PC-9 (cell line): ENCODE results near the gene LY86. TPM values are rescaled to one million over a fixed set of nuclear protein-coding genes. Genes with fewer than 3 reads are reported as not detected.

Source experiments
- BruUV-seq: library from RNA; stranded (reverse); fragments of 400-500 nt; replicated peaks from 2 replicates; lab custom pipeline; 2021; lab: Mats Ljungman, UMichigan
- CTCF ChIA-PET: fragments of 300-600 bp; sonication (Branson Sonifier 250); formaldehyde crosslinking; loops from one replicate; lab custom pipeline; 2022; ENCODE audit warnings: antibody characterized with exemption; lab: Charles Lee
- POLR2A ChIA-PET: fragments of 300-600 bp; sonication (Branson Sonifier 250); formaldehyde crosslinking; loops from one replicate; lab custom pipeline; 2022; ENCODE audit warnings: antibody characterized with exemption; ENCODE audit not compliant: unreplicated experiment; lab: Charles Lee
- DNase-seq, 2 experiments: peaks; one replicate each; pipeline versions ENCODE4 v3.0.0 to v3.0.0-alpha.2; 2015 to 2022; ENCODE audit warnings: mixed read lengths in 1 of 2
- H2AFZ ChIP-seq: fragments of 200-600 bp; sonication (generic); 2 replicates; pipeline ENCODE4 v1.8.1; 2017; ENCODE audit warnings: antibody characterized with exemption
- H3F3A ChIP-seq: fragments of 200-600 bp; sonication (generic); 2 replicates; pipeline ENCODE4 v1.8.1; 2017; ENCODE audit warnings: antibody characterized with exemption, mild to moderate bottlenecking, low read depth; ENCODE audit not compliant: insufficient read depth
- H3K27ac ChIP-seq: fragments of 200-600 bp; sonication (generic); 2 replicates; pipeline ENCODE4 v1.6.1; 2016; ENCODE audit warnings: mixed run types
- H3K27me3 ChIP-seq: fragments of 200-600 bp; sonication (generic); 2 replicates; pipeline ENCODE4 v1.6.1; 2016; ENCODE audit warnings: low read depth, mixed run types; ENCODE audit not compliant: insufficient read depth
- H3K36me3 ChIP-seq: fragments of 200-600 bp; sonication (generic); 2 replicates; pipeline ENCODE4 v1.6.1; 2016; ENCODE audit warnings: low read depth, mixed run types
- H3K4me1 ChIP-seq: fragments of 200-600 bp; sonication (generic); replicated peaks from 2 replicates; pipeline ENCODE4 v1.6.1; 2016; ENCODE audit warnings: mixed run types; ENCODE audit not compliant: insufficient read depth
- H3K4me2 ChIP-seq: fragments of 200-600 bp; sonication (generic); 2 replicates; pipeline ENCODE4 v1.6.1; 2017; ENCODE audit warnings: mixed run types
- H3K4me3 ChIP-seq: fragments of 200-600 bp; sonication (generic); 2 replicates; pipeline ENCODE4 v1.6.1; 2016; ENCODE audit warnings: mixed run types
- H3K79me2 ChIP-seq: fragments of 200-600 bp; sonication (generic); 2 replicates; pipeline ENCODE4 v1.6.1; 2017; ENCODE audit warnings: low read depth, mixed run types
- H3K9me2 ChIP-seq: fragments of 200-600 bp; sonication (generic); 2 replicates; pipeline ENCODE4 v1.8.1; 2017; ENCODE audit warnings: mild to moderate bottlenecking; ENCODE audit not compliant: insufficient read depth
- H3K9me3 ChIP-seq: fragments of 200-600 bp; sonication (generic); 2 replicates; pipeline ENCODE4 v1.8.1; 2016; ENCODE audit warnings: low read depth; ENCODE audit not compliant: insufficient read depth
- H4K20me1 ChIP-seq: fragments of 200-600 bp; sonication (generic); 2 replicates; pipeline ENCODE4 v1.8.1; 2017; ENCODE audit not compliant: insufficient read depth
- CTCF ChIP-seq: fragments of 200-600 bp; sonication (generic); conservative IDR thresholded peaks from 2 replicates; pipeline ENCODE4 v1.6.1; 2017; ENCODE audit warnings: mixed run types, antibody characterized with exemption, mild to moderate bottlenecking, moderate library complexity
- EZH2 ChIP-seq: fragments of 200-600 bp; sonication (generic); IDR thresholded peaks from 2 replicates; pipeline ENCODE4 v1.8.0; 2017; ENCODE audit warnings: antibody characterized with exemption, low read depth
- intact Hi-C: fragments of 100-400 bp; cut with micrococcal nuclease; formaldehyde crosslinking; loops from one replicate; pipeline ENCODE4 v1.10.0; 2022; ENCODE audit not compliant: unreplicated experiment
- total RNA-seq: library from RNA; stranded (reverse); gene quantifications from 2 replicates; pipeline ENCODE4 v1.2.3, GENCODE V29; 2021

Gene LY86
- total RNA-seq, 1 experiment from 2014 or later = not detected

GRCh38 chr6:6640926-6641325, 52.4 kb downstream of the LY86 start:
- no peak overlapping the region for H3K4me3 ChIP-seq
- H3K4me2 ChIP-seq = no peak overlapping the region
- CTCF ChIA-PET = no interaction called here
- DNase-seq = no peak
- no peaks in the 10 kb centered on the region for H3K79me2 ChIP-seq
- H3K4me1 ChIP-seq = no peaks in the 10 kb centered on the region
- TF ChIP-seq CTCF (no peak), EZH2 (no peak)
- no TSS peak for BruUV-seq
- no peaks in the 10 kb centered on the region for H3F3A ChIP-seq
- no peaks in the 10 kb centered on the region for H4K20me1 ChIP-seq
- no peaks in the 10 kb centered on the region for H3K36me3 ChIP-seq
- no peak overlapping the region for H2AFZ ChIP-seq
- no peaks in the 10 kb centered on the region for H3K9me2 ChIP-seq
- no peaks in the 10 kb centered on the region for H3K27me3 ChIP-seq
- intact Hi-C loops = no loop called here
- no peak overlapping the region for H3K27ac ChIP-seq
- POLR2A ChIA-PET = no interaction called here
- H3K9me3 ChIP-seq = no peaks in the 10 kb centered on the region

- Histone ChIP-seq H3K4me3 (no peak overlapping the region), H3K27ac (no peak overlapping the region), H3K4me1 (no peaks in the 10 kb centered on the region), H3K27me3 (no peaks in the 10 kb centered on the region), H3F3A (no peaks in the 10 kb centered on the region), H2AFZ (no peak overlapping the region), H4K20me1 (no peaks in the 10 kb centered on the region), H3K9me3 (no peaks in the 10 kb centered on the region), H3K79me2 (no peaks in the 10 kb centered on the region), H3K9me2 (no peaks in the 10 kb centered on the region), H3K4me2 (no peak overlapping the region), H3K36me3 (no peaks in the 10 kb centered on the region)
- intact Hi-C loops = no loop called here
- no peak for DNase-seq
- CTCF ChIA-PET = no interaction called here
- no TSS peak for BruUV-seq
- POLR2A ChIA-PET = no interaction called here
- TF ChIP-seq EZH2 = no peak
- no peak for TF ChIP-seq CTCF
Observed at GRCh38 chr6:6643398-6643797, 54.9 kb downstream of the LY86 start.

- H3K36me3 ChIP-seq = no peaks in the 10 kb centered on the region
- H3K27me3 ChIP-seq = no peaks in the 10 kb centered on the region
- H3K9me2 ChIP-seq = no peaks in the 10 kb centered on the region
- no peak overlapping the region for H3K4me2 ChIP-seq
- no peak overlapping the region for H2AFZ ChIP-seq
- H3K9me3 ChIP-seq = no peaks in the 10 kb centered on the region
- H4K20me1 ChIP-seq = no peaks in the 10 kb centered on the region
- no peaks in the 10 kb centered on the region for H3K4me1 ChIP-seq
- no TSS peak for BruUV-seq
- CTCF ChIA-PET = no interaction called here
- POLR2A ChIA-PET = no interaction called here
- H3K4me3 ChIP-seq = no peak overlapping the region
- intact Hi-C loops = no loop called here
- H3K27ac ChIP-seq = no peak overlapping the region
- TF ChIP-seq EZH2 (no peak), CTCF (no peak)
- no peak for DNase-seq
- H3K79me2 ChIP-seq = no peaks in the 10 kb centered on the region
- no peaks in the 10 kb centered on the region for H3F3A ChIP-seq
Observed at GRCh38 chr6:6645261-6645917, 56.9 kb downstream of the LY86 start.
